ENCODE measurements around the gene LARP4B.

- TF ChIP-seq CTCF (optimal IDR thresholded peaks at IDR 0.05 in 1 of 3, IDR thresholded peaks at IDR 0.05 in 1 of 3, conservative IDR thresholded peaks at IDR 0.05 in 1 of 3; ENCODE audit: extremely low read depth in 1 of 3, insufficient read depth in 2 of 3, low read length in 3 of 3) (no peak), EZH2 (IDR thresholded peaks at IDR 0.05; ENCODE audit: low read length) (no peak)
These were observed 94.7 kb downstream of the LARP4B start for GRCh38 chr10:836782-837181.
